HG03571 (cell line): ENCODE data around the gene SNUPN.
A peak's percentile ranks its signal among the peaks of the same experiment; 100 is the strongest.

Experiments
- ATAC-seq: cut with Tn5 transposase; IDR thresholded peaks from one replicate; pipeline ENCODE4 v1.9.1; 2021; ENCODE audit not compliant: unreplicated experiment

Gene SNUPN

DNA sequence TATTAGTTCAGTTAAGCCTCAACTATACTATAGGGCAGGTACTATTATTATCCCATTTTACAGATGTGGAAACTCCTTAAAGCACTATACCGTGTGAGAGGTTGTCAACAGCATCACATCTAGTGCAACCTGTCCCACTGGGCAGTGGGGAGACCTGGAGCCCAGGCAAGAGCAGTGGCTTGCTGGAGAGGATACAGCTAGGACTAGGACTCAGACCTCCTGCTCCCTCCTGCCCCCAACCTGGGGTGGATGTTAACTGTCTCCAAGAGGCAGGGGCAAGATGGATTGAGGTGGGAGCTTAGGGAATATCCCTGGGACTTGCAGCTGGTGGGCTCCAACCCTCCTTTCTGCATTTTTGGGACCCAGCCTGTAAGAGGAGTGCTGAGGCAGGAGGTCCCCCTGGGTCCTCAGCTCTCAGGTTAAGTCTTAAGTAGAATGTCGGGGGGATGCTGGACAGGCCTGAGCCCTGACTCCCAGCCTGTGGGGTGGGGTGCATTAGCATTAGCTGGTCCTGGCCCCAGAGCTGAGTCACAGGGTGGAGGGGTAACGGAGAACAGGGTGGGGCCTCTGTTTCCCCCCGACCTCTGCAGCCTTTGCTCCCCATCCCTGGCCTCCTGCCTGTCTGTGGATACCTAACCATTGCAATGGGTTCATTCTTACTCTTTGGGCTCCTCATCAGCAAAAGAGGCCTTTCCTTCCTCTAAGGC is 28.8 kb upstream of the SNUPN start:
- no peak for ATAC-seq

DNA sequence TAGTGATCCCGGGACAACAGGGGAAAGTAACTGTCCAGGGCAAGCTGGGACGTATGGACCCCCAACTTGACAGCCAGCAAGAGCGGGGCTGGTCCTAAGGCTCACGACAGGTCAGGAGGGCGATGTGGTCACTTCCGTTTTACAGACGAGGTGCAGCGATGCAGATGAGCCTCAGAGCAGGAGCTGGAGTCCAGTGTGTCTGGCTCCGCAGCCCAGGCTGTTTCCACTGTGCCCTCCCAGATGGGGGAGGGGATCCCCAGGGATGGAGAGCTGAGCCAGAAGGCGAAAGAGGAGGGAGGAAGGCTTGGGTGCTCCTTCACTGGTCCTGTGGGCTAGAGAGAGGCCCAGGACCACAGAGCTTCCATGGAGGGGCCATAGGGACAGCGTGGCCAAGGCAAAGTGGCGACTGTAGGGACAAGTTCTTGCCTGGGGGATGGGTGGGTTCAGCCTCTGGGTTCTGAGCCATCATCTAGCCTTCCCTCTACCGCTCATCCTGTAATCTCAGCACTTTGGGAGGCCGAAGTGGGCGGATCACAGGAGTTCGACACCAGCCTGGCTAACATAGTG is 27.9 kb upstream of the SNUPN start:
- ATAC-seq, result no peak

DNA sequence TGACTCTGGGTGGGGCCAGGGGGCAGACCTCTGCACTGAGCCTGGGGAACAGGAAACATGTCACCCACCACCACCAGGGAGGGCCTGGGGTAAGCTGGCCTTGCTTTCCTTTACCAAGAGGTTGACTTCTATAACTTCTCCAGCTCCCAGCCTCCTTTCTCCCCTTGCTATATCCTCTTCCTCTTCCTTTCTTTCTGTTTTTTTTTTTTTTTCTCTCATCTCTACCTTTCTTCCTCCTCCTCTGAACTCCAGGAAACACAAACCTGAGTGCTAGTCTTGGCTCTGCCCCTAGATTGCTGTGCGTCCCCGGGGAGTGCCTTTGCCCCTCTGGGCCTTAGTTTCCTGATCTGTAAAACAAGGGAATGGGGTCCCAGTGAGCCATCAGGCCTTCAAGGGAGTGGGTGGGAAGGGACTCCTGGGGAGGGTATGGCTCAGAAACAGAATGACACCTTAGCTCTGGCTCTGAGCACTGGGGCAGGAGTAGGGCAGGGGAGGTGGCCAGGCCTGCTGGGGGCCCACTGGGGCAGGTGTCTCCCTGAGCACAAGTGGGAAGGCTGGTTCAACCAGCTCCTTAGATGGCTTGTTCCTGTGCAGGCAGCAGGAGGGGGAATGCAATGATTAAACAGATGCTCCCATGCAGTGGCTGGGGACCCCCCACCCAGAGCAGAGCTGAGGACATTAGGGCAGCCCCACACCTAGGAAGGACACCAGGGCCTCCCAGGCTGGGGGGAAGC is 26.5 kb upstream of the SNUPN start:
- ATAC-seq, result no peak

DNA sequence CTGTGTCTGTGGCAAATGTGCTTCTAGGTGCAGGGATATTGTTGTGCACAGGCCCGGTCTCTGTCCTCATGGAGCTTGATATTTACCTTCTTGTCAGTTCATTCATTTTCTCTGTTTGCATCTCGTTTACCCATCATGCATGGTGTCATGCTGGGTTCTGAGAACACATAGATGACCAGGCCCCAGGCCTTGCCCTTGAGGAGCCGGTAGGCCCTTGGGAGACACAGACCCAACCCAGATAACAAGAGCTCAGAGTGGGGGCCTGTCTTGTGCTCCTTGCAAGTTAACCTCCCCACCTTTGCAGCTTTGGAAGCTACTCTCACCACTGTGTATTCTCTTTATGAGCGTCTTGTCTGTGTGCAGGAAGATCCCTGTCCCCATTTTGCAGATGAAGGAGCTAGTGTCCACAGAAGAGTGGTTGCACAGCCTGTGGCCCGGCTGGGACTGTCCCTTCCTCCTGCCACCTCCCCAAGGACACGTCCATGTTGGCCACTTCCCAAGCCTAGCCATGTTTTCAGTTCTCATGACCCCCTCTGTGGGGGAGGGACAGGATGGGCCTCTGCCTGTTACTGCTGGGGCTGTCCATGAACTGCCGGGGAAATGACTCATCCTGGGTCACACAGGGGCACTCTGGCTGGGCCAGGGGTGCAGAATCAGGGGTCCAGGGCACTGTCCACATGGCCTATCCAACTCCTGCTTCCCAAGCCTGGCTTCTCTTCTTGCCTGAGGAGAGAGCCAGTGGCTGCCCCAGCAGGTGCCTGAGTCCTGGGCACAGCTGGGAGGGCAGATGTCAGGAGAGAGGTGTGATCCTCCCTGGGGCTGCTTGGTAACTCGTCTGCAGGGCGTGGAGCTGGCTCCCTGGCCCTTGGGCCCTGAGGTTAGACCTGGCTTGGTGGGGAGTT is 25.6 kb upstream of the SNUPN start:
- no peak for ATAC-seq

DNA sequence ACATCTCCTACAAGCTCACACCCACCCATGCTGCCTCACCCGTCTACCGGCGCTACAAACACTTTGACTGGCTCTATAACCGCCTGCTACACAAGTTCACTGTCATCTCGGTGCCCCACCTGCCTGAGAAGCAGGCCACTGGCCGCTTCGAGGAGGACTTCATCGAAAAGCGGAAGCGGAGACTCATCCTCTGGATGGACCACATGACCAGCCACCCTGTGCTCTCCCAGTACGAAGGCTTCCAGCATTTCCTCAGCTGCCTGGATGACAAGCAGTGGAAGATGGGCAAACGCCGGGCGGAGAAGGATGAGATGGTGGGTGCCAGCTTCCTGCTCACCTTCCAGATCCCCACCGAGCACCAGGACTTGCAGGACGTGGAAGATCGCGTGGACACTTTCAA is 24.3 kb upstream of the SNUPN start:
- ATAC-seq, result no peak

DNA sequence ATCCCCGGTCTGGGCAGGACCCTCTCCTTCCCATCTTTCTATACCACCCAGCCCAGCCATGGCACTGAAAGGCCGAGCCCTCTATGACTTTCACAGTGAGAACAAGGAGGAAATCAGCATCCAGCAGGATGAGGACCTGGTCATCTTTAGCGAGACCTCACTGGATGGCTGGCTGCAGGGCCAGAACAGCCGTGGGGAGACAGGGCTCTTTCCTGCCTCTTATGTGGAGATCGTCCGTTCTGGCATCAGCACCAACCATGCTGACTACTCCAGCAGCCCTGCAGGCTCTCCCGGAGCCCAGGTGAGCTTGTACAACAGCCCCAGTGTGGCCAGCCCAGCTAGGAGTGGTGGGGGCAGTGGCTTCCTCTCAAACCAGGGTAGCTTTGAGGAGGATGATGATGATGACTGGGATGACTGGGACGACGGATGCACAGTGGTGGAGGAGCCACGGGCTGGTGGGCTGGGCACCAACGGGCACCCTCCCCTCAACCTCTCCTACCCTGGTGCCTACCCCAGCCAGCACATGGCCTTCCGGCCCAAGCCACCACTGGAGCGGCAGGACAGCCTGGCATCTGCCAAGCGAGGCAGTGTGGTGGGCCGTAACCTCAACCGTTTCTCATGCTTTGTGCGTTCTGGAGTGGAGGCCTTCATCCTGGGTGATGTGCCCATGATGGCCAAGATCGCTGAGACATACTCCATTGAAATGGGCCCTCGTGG is 23.7 kb upstream of the SNUPN start:
- ATAC-seq, result no peak

DNA sequence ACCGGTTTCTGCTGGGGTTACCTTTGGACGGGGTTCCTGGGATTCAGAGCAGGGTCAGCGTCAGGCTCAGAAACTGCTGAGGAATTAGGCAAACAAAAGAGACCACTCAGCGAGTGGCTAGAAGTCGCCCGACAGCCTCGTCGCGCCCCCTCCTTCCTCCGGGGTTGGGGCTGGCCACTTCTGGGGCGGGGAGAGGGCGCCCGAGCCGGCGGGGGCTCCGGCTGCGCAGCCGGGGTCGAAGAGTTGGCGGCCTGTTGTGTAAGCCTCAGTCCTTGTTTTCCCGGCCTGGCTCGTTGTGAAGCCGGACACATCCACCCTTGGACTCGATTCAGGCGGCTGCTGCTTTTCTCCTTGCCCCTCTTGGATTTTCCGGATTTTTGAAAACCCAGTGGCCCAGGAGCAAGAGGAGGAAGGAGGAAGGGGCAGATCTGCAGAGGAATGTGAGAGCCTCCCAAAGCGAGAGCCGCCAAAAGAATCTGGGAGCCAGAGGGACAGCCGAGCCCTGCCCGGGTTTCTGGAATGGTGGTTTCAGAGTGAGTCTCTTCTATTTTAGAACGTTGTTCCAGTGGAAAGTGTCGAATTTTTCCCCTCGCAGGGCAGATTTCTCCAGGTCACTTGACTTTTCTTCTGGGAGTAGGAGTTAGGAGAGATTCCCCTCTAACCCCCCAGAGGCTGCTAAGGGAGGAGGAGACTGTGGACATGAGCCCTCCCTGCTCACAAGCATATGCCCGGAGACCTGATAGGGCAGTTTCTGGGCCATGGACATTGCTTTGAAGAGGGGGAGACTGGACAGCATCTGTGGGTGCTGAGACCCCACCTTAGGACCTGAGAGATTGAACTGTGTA is 22.9 kb upstream of the SNUPN start:
- no peak for ATAC-seq

DNA sequence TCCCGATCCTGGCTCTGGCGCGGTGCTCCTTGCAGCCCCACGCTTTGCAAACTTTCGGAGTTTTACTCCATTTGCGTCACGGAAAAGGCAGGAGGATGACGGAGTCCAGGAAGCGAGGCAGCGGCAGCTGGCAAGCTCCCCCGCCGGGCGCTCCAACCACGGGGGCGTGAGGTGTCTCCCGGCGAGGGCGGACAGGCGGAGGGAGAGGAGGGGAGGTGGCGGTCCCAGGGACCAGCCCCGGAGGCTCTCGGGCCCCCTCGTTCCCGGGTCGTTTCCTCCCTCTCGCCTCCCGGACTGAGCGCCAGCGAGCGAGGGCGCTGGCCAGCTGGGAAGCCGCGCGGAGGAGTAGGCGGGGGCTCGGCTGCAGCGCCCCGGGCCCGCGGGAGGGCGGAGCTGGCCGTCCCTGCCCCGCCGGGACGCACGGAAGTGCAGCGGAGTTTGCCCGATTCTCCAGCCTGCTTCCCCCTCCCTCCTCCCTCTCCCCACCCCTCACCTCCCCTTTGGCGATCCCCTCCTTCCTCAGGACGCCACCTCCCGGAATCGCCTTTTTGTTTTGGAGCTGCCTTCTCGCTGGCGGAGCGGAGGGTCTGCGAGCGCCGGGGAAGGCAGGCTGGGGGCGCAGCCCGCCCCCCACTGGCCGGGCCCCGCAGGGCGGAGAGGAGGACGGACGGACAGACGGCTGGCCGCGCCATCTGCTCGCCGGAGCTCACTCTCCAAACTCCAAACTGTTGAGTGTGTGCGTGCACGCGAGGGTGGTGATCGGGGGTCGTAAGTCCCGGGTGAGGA is 22.0 kb upstream of the SNUPN start, which contains the start of gene SNX33:
Gene SNX33 (plus strand): TSS at position 543 of the 786 bp plus-strand sequence. CDS start 1,191 bp downstream, outside the sequence.
- ATAC-seq, result no peak

DNA sequence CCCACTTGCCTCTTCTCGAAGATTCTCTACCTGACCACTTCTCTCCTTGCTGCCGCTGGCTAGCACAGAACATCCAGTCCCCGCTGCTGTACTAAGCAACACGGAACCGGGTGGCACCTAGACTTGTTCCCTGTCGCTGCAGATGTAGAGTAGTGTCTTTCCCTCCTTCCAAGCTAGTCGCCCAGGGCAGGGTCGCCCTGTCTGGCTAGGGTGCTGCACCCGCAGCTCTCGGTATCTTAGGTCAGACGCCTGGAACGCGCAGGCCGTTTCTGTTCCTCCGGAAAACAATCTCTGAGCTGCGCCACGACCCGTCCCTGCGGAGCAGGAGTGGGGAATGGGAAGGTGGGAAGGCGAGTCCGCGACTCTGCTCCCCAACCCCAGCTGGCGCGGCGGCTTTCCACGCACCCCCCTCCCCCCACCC is 21.4 kb upstream of the SNUPN start:
- no peak for ATAC-seq

DNA sequence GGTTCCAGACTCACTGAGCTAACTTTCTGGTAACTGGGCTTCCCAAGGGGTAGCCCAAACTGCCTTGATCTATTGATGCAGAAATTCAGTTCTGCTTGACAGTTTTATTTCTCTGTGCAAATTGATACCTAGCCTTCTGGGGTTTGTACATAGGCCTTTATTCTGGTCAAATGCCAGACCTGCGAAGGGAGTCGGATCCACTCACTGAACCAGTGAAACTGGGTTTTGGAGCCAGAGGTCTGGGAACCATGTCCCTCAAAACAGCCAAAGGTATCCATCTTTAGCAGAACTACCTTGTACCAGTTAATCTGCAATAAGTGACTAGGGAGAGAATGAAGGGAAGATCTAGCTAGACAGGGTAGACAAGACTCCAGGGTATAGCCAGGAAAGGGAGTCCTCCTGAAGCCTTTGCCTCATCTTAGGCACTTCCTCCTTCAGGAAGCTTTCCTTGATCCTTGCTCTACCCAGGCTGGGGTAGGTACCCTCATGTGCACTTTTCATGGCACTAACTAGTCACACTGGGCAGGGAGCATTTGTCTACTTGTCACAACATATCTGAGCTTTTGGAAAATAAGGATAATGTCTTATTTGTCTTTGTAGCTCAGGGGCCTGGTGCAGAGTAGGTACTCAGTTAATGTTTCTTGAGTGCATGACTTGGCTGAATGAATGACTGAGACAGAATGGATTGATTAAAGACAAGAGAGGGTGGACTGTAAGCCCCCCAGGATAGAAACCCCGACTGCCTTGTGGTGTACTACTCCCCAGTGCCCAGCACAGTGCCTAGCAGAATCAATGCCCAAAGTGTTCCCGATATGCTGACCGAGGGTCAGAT is 20.8 kb upstream of the SNUPN start:
- no peak for ATAC-seq

DNA sequence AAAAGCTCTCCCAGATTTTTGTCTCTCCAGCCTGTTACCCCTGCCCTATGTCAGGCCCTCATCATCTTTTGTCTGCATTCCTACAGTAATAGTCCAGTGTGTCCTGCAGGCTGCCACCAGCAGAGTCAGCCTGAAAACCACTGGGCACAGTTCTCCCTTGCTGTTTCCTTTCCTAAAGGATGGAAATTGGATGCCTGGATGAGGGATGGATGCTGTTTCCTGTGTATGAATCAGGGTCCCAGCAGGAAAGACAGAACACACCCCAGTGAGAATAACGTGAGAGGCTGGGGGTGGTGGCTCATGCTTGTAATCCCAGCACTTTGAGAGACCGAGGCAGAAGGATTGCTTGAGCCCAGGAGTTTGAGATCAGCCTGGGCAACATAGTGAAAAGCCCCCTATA is 18.9 kb upstream of the SNUPN start:
- ATAC-seq, result no peak

DNA sequence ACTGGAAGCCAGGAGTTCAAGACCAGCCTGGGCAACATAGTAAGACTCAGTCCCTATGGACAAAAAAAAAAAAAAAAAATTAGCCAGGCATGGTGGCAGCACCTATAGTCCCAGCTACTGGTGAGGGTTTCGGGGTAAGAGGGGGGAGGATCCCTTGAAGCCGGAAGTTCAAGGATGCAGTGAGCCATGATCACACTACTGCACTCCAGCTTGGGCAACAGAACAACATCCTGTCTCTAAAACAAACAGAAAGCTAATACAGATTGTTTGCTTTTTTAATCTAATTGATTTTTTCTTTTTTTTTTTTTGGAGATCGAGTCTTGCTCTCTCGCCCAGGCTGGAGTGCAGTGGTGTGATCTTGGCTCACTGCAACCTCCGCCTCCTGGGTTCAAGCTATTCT is 16.1 kb upstream of the SNUPN start:
- no peak for ATAC-seq

DNA sequence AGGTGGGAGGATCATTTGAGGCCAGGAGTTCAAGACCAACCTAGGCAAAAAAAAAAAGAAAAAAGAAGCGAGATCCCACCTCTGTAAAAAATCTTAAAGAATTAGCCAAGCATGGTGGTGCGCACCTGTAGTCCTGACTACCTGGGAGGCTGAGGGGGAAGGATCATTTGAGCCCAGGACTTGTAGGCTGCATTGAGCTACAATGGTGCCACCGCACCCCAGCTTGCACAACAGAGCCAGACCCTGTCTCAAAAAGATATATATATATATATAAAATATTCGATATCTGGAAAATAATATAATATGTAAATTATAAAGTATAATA is 15.6 kb upstream of the SNUPN start:
- ATAC-seq, result no peak

DNA sequence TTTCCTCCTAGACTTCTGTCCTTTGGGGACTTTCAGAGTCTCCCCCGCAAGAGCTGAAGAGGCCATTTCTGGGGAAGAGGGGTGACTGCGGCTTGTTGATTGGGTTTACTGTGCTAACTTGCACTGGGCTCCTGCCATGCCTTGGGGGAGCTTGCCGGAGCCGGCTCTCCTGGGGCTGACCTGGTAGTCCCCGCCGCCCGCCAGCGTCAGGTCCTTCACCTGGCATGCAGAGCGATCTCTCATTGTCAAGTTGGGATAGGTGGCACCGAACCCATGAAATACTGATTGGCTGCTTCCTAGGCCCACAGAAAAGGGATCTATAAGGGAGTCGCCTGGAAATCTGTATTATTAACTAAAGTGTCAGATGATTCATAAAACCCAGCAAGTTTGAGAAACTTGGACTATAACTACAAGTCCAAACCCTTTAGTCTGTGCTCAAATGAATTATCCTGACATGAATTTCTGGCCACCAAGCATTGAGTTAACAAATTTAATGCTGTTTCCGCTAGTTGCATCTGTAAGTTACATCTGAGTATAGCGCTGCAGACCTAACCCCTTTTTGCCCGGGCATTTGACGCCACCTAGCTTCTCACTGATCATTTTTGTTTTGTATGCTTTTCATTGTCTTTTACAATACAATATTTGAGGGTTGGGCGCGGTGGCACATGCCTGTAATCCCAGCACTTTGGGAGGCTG is 15.1 kb upstream of the SNUPN start:
- peak; percentile 23 for ATAC-seq

DNA sequence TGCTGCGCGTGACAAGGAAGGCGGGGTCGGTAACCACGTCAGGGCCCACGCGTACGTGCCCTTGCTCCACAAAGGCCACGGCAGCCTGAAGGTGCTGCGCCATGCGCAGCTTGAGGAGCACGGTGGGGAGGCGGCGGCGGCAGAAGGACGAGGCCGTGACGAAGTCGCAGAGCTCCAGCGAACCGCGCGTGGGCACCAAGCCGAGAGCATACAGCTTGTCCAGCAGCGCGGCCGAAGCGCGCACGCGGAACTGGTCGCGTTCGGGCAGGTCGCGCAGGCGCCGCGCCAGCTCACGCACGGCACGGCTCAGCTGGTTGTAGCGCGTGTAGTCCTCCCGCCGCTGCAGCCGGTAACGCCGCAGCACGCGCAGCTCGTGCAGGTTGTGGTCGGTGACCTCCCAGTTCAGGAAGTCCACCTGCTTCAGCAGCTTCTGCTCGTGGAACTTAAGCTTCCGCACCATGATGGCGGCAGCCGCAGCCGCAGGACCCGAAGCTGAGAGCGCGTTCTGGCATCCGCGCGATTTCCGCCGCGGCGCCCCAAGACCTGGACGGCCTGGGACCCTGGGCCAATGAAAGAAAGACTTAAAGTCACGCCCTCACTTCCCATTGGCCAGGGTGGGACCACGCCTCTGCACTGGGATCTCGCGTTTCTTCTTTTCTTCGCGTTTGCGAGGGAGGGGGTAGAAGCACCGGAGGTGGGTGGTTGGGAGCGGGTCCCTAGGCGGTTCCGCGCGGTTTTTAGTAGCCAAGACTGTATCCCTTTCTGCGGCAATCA is 14.4 kb upstream of the SNUPN start, which contains the start of gene IMP3:
Gene IMP3 (minus strand): TSS at position 516 of the 774 bp plus-strand sequence. CDS start 56 bp downstream, at position 460.
- ATAC-seq, result peak; percentile 88

DNA sequence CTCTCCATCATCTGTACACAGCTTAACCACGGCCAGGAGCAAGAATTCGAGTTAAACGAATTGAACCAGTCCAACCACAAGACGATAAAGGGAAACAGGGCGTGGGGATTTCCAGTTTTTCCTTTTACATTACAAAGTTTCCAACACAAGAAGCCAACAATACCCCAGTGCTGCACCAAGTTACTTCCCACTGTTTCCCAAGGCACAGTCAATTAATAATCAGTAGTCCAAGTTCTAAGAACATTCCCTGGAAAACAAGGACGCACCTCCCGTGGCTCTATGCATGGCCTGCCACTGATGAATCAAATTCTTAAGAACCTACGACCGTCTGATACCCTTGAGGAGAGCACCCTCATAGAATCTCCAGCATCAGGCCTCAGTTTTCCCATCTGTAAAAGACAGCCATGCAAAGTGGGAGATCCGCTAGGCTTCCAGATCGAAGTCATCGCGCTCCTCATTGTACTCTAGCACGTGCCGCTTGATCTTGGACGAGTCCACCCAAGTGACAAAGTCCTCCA is 13.7 kb upstream of the SNUPN start:
- ATAC-seq, result no peak
